Central memory CD8-positive, alpha-beta T cell (primary cell): ENCODE results near the gene TAL1.

Experiments used
- ATAC-seq: fragments of 150-1000 bp; cut with Tn5 transposase; replicated peaks from 2 replicates; pipeline ENCODE4 v1.10.0; 2022; ENCODE audit warnings: mild to moderate bottlenecking, moderate FRiP score, moderate number of reproducible peaks; ENCODE audit not compliant: poor library complexity, severe bottlenecking; ENCODE audit errors: extremely low read depth
- DNase-seq, 2 donors: peaks; one replicate each; pipeline ENCODE4 v3.0.0; 2021; ENCODE audit warnings: low spot score in 2 of 2
- H3K27ac Mint-ChIP-seq: one replicate; pipeline ENCODE4 v1.8.0; 2022; ENCODE audit warnings: low read depth, mild to moderate bottlenecking, moderate library complexity, mixed read lengths
- H3K27me3 Mint-ChIP-seq: one replicate; pipeline ENCODE4 v1.8.0; 2022; ENCODE audit warnings: mixed read lengths
- H3K36me3 Mint-ChIP-seq: one replicate; pipeline ENCODE4 v1.8.0; 2022; ENCODE audit warnings: mild to moderate bottlenecking, moderate library complexity, mixed read lengths; ENCODE audit not compliant: insufficient read depth
- H3K4me1 Mint-ChIP-seq: one replicate; pipeline ENCODE4 v1.8.0; 2022; ENCODE audit warnings: mixed read lengths
- H3K4me3 Mint-ChIP-seq: one replicate; pipeline ENCODE4 v1.8.0; 2022; ENCODE audit warnings: mild to moderate bottlenecking, moderate library complexity, mixed read lengths
- H3K9me3 Mint-ChIP-seq: one replicate; pipeline ENCODE4 v1.8.0; 2022; ENCODE audit warnings: mixed read lengths

Gene TAL1

GRCh38 chr1:47216278-47217059 is 15.6 kb downstream of the TAL1 start:
- DNase-seq = no peak
- no peak for ATAC-seq
- Mint-ChIP-seq H3K4me1 (no peaks in the 10 kb centered on the region), H3K27me3 (no peaks in the 10 kb centered on the region), H3K36me3 (no peaks in the 10 kb centered on the region), H3K9me3 (no peaks in the 10 kb centered on the region), H3K4me3 (no peak overlapping the region), H3K27ac (no peak overlapping the region)

- no peak for DNase-seq
- no peak for ATAC-seq
- no peaks in the 10 kb centered on the region for H3K9me3 Mint-ChIP-seq
- no peaks in the 10 kb centered on the region for H3K36me3 Mint-ChIP-seq
- peaks cover 3% of the 10 kb centered on the region for H3K27me3 Mint-ChIP-seq
- no peak overlapping the region for H3K4me3 Mint-ChIP-seq
- no peak overlapping the region for H3K27ac Mint-ChIP-seq
- H3K4me1 Mint-ChIP-seq = no peaks in the 10 kb centered on the region
These were observed 16.3 kb downstream of the TAL1 start for GRCh38 chr1:47215713-47216112.

GRCh38 chr1:47214549-47214948 is 17.5 kb downstream of the TAL1 start:
- H3K4me3 Mint-ChIP-seq = no peak overlapping the region
- DNase-seq = no peak
- ATAC-seq = no peak
- no peaks in the 10 kb centered on the region for H3K9me3 Mint-ChIP-seq
- H3K36me3 Mint-ChIP-seq = no peaks in the 10 kb centered on the region
- H3K27me3 Mint-ChIP-seq = peaks cover 9% of the 10 kb centered on the region
- no peaks in the 10 kb centered on the region for H3K4me1 Mint-ChIP-seq
- H3K27ac Mint-ChIP-seq = no peak overlapping the region

GRCh38 chr1:47213230-47213963 is 18.6 kb downstream of the TAL1 start:
- DNase-seq (no peak), ATAC-seq (no peak)
- Mint-ChIP-seq H3K27ac (no peak overlapping the region), H3K9me3 (no peaks in the 10 kb centered on the region), H3K4me3 (no peak overlapping the region), H3K36me3 (no peaks in the 10 kb centered on the region), H3K4me1 (no peaks in the 10 kb centered on the region), H3K27me3 (peaks cover 18% of the 10 kb centered on the region)

GRCh38 chr1:47212636-47213229 is 19.3 kb downstream of the TAL1 start:
- DNase-seq = no peak
- H3K4me3 Mint-ChIP-seq = no peak overlapping the region
- no peak for ATAC-seq

GRCh38 chr1:47211796-47212269 is 20.2 kb downstream of the TAL1 start:
- no peaks in the 10 kb centered on the region for H3K9me3 Mint-ChIP-seq
- no peak overlapping the region for H3K4me3 Mint-ChIP-seq
- no peaks in the 10 kb centered on the region for H3K36me3 Mint-ChIP-seq
- ATAC-seq (no peak), DNase-seq (no peak)
- peaks cover 18% of the 10 kb centered on the region for H3K27me3 Mint-ChIP-seq
- H3K27ac Mint-ChIP-seq = no peak overlapping the region
- H3K4me1 Mint-ChIP-seq = no peaks in the 10 kb centered on the region

More at GRCh38 chr1:47212636-47213229, 19.3 kb downstream of the TAL1 start:
- no peaks in the 10 kb centered on the region for H3K9me3 Mint-ChIP-seq
- no peaks in the 10 kb centered on the region for H3K36me3 Mint-ChIP-seq
- H3K27me3 Mint-ChIP-seq = peaks cover 18% of the 10 kb centered on the region
- H3K4me1 Mint-ChIP-seq = no peaks in the 10 kb centered on the region
- H3K27ac Mint-ChIP-seq = no peak overlapping the region

GRCh38 chr1:47210666-47211065 is 21.4 kb downstream of the TAL1 start:
- no peak for DNase-seq
- H3K27me3 Mint-ChIP-seq = peaks cover 30% of the 10 kb centered on the region
- H3K9me3 Mint-ChIP-seq = no peaks in the 10 kb centered on the region
- H3K27ac Mint-ChIP-seq = no peak overlapping the region
- no peak overlapping the region for H3K4me3 Mint-ChIP-seq
- H3K4me1 Mint-ChIP-seq = no peaks in the 10 kb centered on the region
- no peaks in the 10 kb centered on the region for H3K36me3 Mint-ChIP-seq
- ATAC-seq = no peak

- ATAC-seq (no peak), DNase-seq (no peak)
- Mint-ChIP-seq H3K27me3 (peaks cover 37% of the 10 kb centered on the region), H3K36me3 (no peaks in the 10 kb centered on the region), H3K9me3 (no peaks in the 10 kb centered on the region), H3K4me1 (no peaks in the 10 kb centered on the region), H3K4me3 (no peak overlapping the region), H3K27ac (no peak overlapping the region)
These were observed 22.2 kb downstream of the TAL1 start for GRCh38 chr1:47209725-47210325.

- Mint-ChIP-seq H3K27ac (no peak overlapping the region), H3K36me3 (no peaks in the 10 kb centered on the region), H3K9me3 (no peaks in the 10 kb centered on the region), H3K4me3 (no peak overlapping the region), H3K4me1 (no peaks in the 10 kb centered on the region), H3K27me3 (peaks cover 44% of the 10 kb centered on the region)
- ATAC-seq (no peak), DNase-seq (no peak)
These were observed 22.9 kb downstream of the TAL1 start for GRCh38 chr1:47209091-47209490.

GRCh38 chr1:47208374-47208850 is 23.6 kb downstream of the TAL1 start:
- ATAC-seq (no peak), DNase-seq (no peak)
- H3K27ac Mint-ChIP-seq = no peak overlapping the region
- H3K9me3 Mint-ChIP-seq = no peaks in the 10 kb centered on the region
- no peak overlapping the region for H3K4me3 Mint-ChIP-seq
- no peaks in the 10 kb centered on the region for H3K4me1 Mint-ChIP-seq
- H3K36me3 Mint-ChIP-seq = no peaks in the 10 kb centered on the region
- H3K27me3 Mint-ChIP-seq = peaks cover 51% of the 10 kb centered on the region

GRCh38 chr1:47207803-47208373 is 24.1 kb downstream of the TAL1 start:
- no peak overlapping the region for H3K4me3 Mint-ChIP-seq
- DNase-seq (no peak), ATAC-seq (no peak)
- no peaks in the 10 kb centered on the region for H3K4me1 Mint-ChIP-seq
- H3K36me3 Mint-ChIP-seq = no peaks in the 10 kb centered on the region
- H3K27me3 Mint-ChIP-seq = peaks cover 56% of the 10 kb centered on the region
- H3K9me3 Mint-ChIP-seq = no peaks in the 10 kb centered on the region
- H3K27ac Mint-ChIP-seq = no peak overlapping the region

GRCh38 chr1:47205918-47206317 is 26.1 kb downstream of the TAL1 start:
- Mint-ChIP-seq H3K27me3 (peaks cover 57% of the 10 kb centered on the region), H3K36me3 (no peaks in the 10 kb centered on the region), H3K9me3 (no peaks in the 10 kb centered on the region), H3K4me1 (no peaks in the 10 kb centered on the region), H3K4me3 (no peak overlapping the region), H3K27ac (no peak overlapping the region)
- ATAC-seq (no peak), DNase-seq (no peak)
